Karpas-422 (cell line): ENCODE data around the gene REM2. TPM values are rescaled to one million over a fixed set of nuclear protein-coding genes. Genes with fewer than 3 reads are reported as not detected.

ENCODE experiments used
- DNase-seq: peaks from one replicate; pipeline ENCODE4 v3.0.0-alpha.2; 2015
- H2AFZ ChIP-seq: fragments of 200-600 bp; sonication (generic); 2 replicates; pipeline ENCODE4 v1.6.1; 2014; ENCODE audit warnings: antibody characterized with exemption, low read length, mixed read lengths
- H3K27ac ChIP-seq: fragments of 200-600 bp; sonication (generic); 2 replicates; pipeline ENCODE4 v1.5.1; 2014; ENCODE audit warnings: mild to moderate bottlenecking, low read length, moderate library complexity
- H3K27me3 ChIP-seq: fragments of 200-600 bp; sonication (generic); 2 replicates; pipeline ENCODE4 v1.6.1; 2014; ENCODE audit warnings: low read length, mixed read lengths
- H3K36me3 ChIP-seq: fragments of 200-600 bp; sonication (generic); 2 replicates; pipeline ENCODE4 v1.6.1; 2014; ENCODE audit warnings: low read length, mixed read lengths; ENCODE audit not compliant: insufficient read depth
- H3K4me1 ChIP-seq: fragments of 200-600 bp; sonication (generic); 2 replicates; pipeline ENCODE4 v1.6.1; 2014; ENCODE audit warnings: mild to moderate bottlenecking, low read length, mixed read lengths
- H3K4me2 ChIP-seq: fragments of 200-600 bp; sonication (generic); 2 replicates; pipeline ENCODE4 v1.6.1; 2014; ENCODE audit warnings: low read length, low read depth, mild to moderate bottlenecking; ENCODE audit not compliant: poor library complexity, severe bottlenecking
- H3K4me3 ChIP-seq: fragments of 200-600 bp; sonication (generic); 2 replicates; pipeline ENCODE4 v1.5.1; 2014; ENCODE audit warnings: mild to moderate bottlenecking, antibody characterized with exemption, low read length, mixed read lengths
- H3K79me2 ChIP-seq: fragments of 200-600 bp; sonication (generic); 2 replicates; pipeline ENCODE4 v1.6.1; 2014; ENCODE audit warnings: mild to moderate bottlenecking, low read length, mixed read lengths
- H3K9ac ChIP-seq: fragments of 200-600 bp; sonication (generic); 2 replicates; pipeline ENCODE4 v1.6.0; 2014; ENCODE audit warnings: low read length
- H3K9me2 ChIP-seq: fragments of 200-600 bp; sonication (generic), shearing (Covaris generic); replicated peaks from 2 replicates; pipeline ENCODE4 v1.6.0; 2014; ENCODE audit warnings: mild to moderate bottlenecking, low read length, moderate library complexity; ENCODE audit not compliant: insufficient read depth
- H3K9me3 ChIP-seq: fragments of 300-700, 200-600 bp; sonication (generic); 2 replicates; pipeline ENCODE4 v1.6.1; 2014; ENCODE audit warnings: low read length, mixed read lengths
- H4K20me1 ChIP-seq: fragments of 200-600 bp; sonication (generic); 2 replicates; pipeline ENCODE4 v1.6.1; 2014; ENCODE audit warnings: mild to moderate bottlenecking, antibody characterized with exemption, low read length, low read depth; ENCODE audit not compliant: insufficient read depth
- total RNA-seq: library from RNA; depleted of rRNA; stranded (reverse); fragments of >200 nt; shearing (Covaris generic); gene quantifications from 2 replicates; pipeline ENCODE4 v1.2.3, GENCODE V29; 2014; ENCODE audit warnings: low replicate concordance

The REM2 gene
- total RNA-seq, 1 experiment from 2014 or later = not detected

DNA sequence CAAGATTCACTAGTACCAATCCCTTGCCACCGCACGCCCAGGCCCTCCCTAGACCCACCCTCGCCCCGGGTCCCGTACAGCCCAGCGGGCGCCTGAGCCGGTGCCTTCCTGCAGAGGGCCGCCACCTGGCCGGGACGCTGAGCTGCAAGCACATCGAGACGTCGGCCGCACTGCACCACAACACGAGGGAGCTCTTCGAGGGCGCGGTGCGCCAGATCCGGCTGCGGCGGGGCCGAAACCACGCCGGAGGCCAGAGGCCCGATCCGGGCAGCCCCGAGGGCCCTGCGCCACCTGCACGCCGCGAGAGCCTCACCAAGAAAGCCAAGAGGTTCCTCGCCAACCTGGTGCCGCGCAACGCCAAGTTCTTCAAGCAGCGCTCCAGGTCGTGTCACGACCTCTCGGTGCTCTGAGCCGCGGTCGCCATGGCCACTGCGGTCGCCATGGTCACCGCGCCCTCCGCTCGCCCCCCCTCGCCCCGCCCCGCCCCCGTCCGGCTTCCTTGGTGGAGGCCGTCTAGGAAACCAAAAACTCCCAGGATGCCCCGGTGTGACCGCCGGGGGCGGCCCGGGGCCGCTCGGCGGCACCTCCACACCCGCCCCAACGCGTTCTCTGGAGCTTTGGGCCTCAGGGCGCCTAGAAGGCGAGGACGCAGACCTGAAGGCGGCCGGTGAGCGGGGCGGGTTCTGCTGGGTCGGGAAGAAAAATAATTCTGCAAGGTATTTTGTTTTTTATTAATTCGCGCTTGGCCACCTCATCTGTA lies 3.7 kb downstream of the REM2 start:
- Histone ChIP-seq H4K20me1 (peaks cover 15% of the 10 kb centered on the region; the same call in 1 of the 2 replicates), H3K27ac (peak overlapping the region; percentile 95), H3K4me2 (peak overlapping the region; percentile 88), H3K4me3 (peak overlapping the region; percentile 65), H3K4me1 (peaks cover 80% of the 10 kb centered on the region), H3K27me3 (peaks cover 4% of the 10 kb centered on the region; the same call in 1 of the 2 replicates), H3K9me3 (no peaks in the 10 kb centered on the region), H3K9ac (peak overlapping the region; percentile 68), H3K9me2 (no peaks in the 10 kb centered on the region), H2AFZ (peak overlapping the region; percentile 72), H3K36me3 (no peaks in the 10 kb centered on the region), H3K79me2 (no peaks in the 10 kb centered on the region)
- peak; percentile 94 for DNase-seq

DNA sequence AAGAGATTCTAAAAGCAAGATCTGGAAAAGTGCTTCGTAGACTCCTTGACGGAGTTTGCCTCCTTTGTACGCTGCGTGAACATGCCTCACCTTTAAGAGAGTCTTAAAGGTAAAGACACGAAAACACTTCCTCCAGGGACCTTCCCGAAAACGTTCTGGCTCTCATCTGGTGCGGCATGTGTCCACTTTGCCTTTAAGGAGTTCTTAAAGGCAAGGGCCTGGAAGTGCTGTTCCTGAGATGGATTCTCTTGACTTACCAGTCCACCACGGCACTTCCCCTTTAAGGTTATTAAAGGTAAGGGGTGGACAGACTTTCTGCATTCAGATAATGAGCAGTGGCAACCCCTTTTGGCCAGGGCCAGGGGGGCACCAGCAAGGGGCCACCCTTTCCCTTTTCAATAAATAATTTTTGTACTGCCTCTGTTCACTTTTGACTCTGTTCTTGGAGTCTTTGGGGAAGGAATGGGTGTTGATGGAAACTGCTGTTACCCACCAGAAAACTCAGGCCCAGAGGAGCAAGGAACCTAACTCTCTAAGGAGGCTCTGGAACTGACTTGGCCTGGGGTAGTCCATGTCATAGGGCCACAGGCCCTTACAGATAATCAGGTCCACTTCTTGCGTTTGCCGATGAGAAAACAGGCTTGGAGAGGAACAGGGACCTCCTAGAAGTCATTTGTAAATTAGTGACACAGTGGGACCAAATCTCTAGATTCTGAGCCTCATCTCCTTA lies 4.4 kb downstream of the REM2 start:
- Histone ChIP-seq H3K4me2 (peak overlapping the region; percentile 88), H2AFZ (peak overlapping the region; percentile 63; the same call in 1 of the 2 replicates), H3K27me3 (peaks cover 4% of the 10 kb centered on the region; the same call in 1 of the 2 replicates), H3K9me3 (no peaks in the 10 kb centered on the region), H3K27ac (peak overlapping the region; percentile 95), H3K9ac (peak overlapping the region; percentile 68), H4K20me1 (peaks cover 13% of the 10 kb centered on the region; the same call in 1 of the 2 replicates), H3K4me1 (peaks cover 83% of the 10 kb centered on the region), H3K4me3 (peak overlapping the region; percentile 65), H3K36me3 (no peaks in the 10 kb centered on the region), H3K9me2 (no peaks in the 10 kb centered on the region), H3K79me2 (no peaks in the 10 kb centered on the region)
- DNase-seq = peak; percentile 90

DNA sequence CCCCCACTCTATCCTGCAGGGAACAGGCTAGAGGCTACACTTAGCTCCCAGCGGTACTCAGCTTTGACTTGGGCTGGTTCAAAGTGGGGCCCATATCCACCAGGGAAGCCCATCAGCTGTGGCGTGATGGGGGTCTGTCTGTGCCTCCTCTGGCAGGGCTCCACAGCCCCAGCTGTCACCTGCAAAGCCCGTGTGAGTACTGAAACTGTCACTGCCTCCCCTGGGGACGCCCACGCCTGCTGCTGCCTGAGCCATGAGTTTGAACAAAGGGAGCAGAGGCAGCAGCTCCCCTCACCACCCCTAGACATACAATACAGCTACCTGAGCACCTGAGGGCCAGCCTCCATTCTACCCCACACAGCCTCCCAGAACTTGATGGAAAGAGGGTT lies 5.0 kb downstream of the REM2 start:
- Histone ChIP-seq H3K4me3 (peak overlapping the region; percentile 65), H3K4me1 (peaks cover 83% of the 10 kb centered on the region), H4K20me1 (peaks cover 9% of the 10 kb centered on the region; the same call in 1 of the 2 replicates), H3K79me2 (no peaks in the 10 kb centered on the region), H3K9me2 (no peaks in the 10 kb centered on the region), H3K27me3 (peaks cover 4% of the 10 kb centered on the region; the same call in 1 of the 2 replicates), H3K36me3 (no peaks in the 10 kb centered on the region), H3K9ac (peak overlapping the region; percentile 68), H2AFZ (no peak overlapping the region), H3K4me2 (peak overlapping the region; percentile 88), H3K27ac (peak overlapping the region; percentile 95), H3K9me3 (no peaks in the 10 kb centered on the region)
- peak; percentile 93 for DNase-seq

DNA sequence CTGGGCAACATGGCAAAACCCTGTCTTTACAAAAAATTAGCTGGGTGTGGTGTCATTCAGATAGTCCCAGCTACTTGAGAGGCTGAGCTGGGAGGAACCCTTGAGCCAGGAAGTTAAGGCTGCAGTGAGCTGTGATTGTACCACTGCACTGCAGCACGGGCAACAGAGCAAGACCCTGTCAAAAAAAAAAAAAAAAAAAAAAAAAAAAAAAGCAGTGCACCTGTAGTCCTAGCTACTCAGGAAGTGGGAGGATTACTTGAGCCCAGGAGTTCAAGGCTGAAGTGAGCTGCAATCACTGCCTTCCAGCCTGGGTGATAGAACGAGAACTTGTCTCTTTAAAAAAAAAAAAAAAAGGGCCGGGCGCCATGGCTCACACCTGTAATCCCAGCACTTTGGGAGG lies 5.6 kb downstream of the REM2 start:
- peak; percentile 90 for DNase-seq
- no peaks in the 10 kb centered on the region for H3K36me3 ChIP-seq
- peak overlapping the region; percentile 95 for H3K27ac ChIP-seq
- peaks cover 84% of the 10 kb centered on the region for H3K4me1 ChIP-seq
- H3K9ac ChIP-seq = peak overlapping the region; percentile 68
- no peaks in the 10 kb centered on the region for H3K9me3 ChIP-seq
- peak overlapping the region; percentile 88 for H3K4me2 ChIP-seq
- peaks cover 5% of the 10 kb centered on the region; the same call in 1 of the 2 replicates for H4K20me1 ChIP-seq
- H3K9me2 ChIP-seq = no peaks in the 10 kb centered on the region
- H2AFZ ChIP-seq = no peak overlapping the region
- no peaks in the 10 kb centered on the region for H3K79me2 ChIP-seq
- H3K27me3 ChIP-seq = peaks cover 4% of the 10 kb centered on the region; the same call in 1 of the 2 replicates
- peak overlapping the region; percentile 65; the same call in 1 of the 2 replicates for H3K4me3 ChIP-seq

DNA sequence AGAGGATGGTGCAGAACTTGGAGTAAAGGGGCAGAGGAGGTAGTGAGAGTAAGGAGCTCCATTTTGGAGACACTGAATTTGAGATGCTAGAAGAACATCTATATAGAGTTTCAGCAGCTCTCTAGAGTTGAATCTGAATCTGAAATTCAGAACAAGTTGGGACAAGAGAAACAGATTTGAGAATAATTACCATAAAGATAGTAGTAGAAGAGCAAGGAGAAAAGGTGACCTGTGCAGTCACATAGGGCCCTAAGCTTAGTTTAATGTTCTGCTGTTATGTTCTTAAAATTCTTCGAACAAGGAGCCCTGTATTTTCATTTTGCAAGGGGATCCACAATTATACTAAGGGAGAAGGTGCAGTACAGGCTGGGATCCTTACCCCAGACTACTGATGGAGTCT lies 7.4 kb downstream of the REM2 start:
- Histone ChIP-seq H3K4me2 (no peak overlapping the region), H3K79me2 (no peaks in the 10 kb centered on the region), H4K20me1 (no peaks in the 10 kb centered on the region), H3K4me3 (no peak overlapping the region), H3K27ac (no peak overlapping the region), H3K9me2 (no peaks in the 10 kb centered on the region), H3K27me3 (peaks cover 4% of the 10 kb centered on the region; the same call in 1 of the 2 replicates), H3K36me3 (no peaks in the 10 kb centered on the region), H2AFZ (no peak overlapping the region), H3K4me1 (peaks cover 73% of the 10 kb centered on the region), H3K9me3 (no peaks in the 10 kb centered on the region), H3K9ac (no peak overlapping the region)
- no peak for DNase-seq

DNA sequence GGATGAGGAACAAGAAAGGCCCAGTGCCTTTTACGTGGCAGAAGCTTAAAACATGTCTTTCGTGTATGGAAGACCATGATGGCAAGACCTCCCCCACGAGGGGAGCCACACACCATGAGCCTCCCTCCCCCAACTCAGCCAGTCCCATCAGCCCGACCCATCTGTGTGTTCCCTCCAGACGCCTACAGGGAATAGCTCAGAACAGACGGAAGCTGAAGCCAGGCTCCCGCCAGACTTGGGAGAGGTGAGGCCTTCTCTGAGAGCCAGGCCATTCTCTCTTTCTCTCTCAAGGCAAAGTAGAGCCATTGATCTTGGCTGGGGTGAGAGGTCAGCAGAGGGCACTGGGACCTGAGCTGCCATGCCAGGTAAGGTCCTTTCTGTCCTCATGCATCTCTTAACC lies 9.5 kb downstream of the REM2 start:
- H3K4me3 ChIP-seq = no peak overlapping the region
- no peaks in the 10 kb centered on the region for H3K79me2 ChIP-seq
- peak overlapping the region; percentile 50 for H3K4me2 ChIP-seq
- DNase-seq = no peak
- H3K36me3 ChIP-seq = no peaks in the 10 kb centered on the region
- no peaks in the 10 kb centered on the region for H3K9me3 ChIP-seq
- H3K27me3 ChIP-seq = no peaks in the 10 kb centered on the region
- H4K20me1 ChIP-seq = no peaks in the 10 kb centered on the region
- no peak overlapping the region for H3K27ac ChIP-seq
- H3K9ac ChIP-seq = no peak overlapping the region
- H3K4me1 ChIP-seq = peaks cover 52% of the 10 kb centered on the region
- H2AFZ ChIP-seq = no peak overlapping the region
- no peaks in the 10 kb centered on the region for H3K9me2 ChIP-seq

DNA sequence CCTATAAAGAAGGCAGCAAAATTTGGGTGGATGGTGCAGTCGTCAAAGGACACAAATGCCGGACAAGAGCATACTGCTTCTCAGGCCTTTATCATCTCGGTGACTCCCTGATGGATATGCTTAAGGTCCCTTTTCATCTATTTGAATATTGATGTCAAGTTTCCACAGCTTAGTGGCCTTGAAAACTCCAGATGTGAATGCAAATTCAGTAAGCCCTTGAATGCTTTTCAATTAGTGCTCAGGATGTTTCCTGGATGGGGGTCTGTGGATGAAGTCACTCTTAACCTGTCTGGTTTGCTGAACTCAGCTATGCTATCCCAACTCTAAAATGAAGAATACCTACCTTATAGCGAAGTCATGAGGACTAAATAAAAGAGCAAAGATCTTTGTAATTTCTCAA lies 10.7 kb downstream of the REM2 start:
- Histone ChIP-seq H3K9me3 (no peaks in the 10 kb centered on the region), H2AFZ (no peak overlapping the region), H3K4me3 (peak overlapping the region; percentile 12; the same call in 1 of the 2 replicates), H3K36me3 (no peaks in the 10 kb centered on the region), H3K4me1 (peaks cover 40% of the 10 kb centered on the region), H3K27me3 (no peaks in the 10 kb centered on the region), H3K9me2 (no peaks in the 10 kb centered on the region), H3K27ac (peak overlapping the region; percentile 38), H4K20me1 (no peaks in the 10 kb centered on the region), H3K4me2 (peak overlapping the region; percentile 50), H3K9ac (peak overlapping the region; percentile 33), H3K79me2 (no peaks in the 10 kb centered on the region)
- DNase-seq = peak; percentile 85

DNA sequence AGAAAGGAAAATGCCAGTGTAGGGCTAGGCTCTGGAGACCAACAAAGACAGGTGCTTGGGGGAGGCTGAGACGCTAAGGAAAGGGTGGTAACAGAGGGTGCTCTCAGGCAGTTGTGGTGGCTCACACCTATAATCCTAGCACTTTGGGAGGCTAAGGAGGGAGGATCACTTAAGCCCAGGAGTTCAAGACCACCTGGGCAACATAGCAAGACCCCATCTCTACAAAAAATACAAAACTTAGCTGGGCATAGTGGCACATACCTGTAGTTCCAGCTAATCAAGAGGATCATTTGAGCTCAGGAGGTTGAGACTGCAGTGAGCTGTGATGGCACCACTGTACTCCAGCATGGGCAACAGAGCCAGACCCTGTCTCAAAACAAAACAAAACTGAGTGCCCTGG lies 12.4 kb downstream of the REM2 start:
- no peak for DNase-seq
- Histone ChIP-seq H3K4me3 (no peak overlapping the region), H3K27me3 (no peaks in the 10 kb centered on the region), H3K27ac (no peak overlapping the region), H3K9me3 (no peaks in the 10 kb centered on the region), H3K36me3 (no peaks in the 10 kb centered on the region), H3K79me2 (no peaks in the 10 kb centered on the region), H3K4me1 (peaks cover 28% of the 10 kb centered on the region), H3K9me2 (no peaks in the 10 kb centered on the region), H3K9ac (no peak overlapping the region), H4K20me1 (no peaks in the 10 kb centered on the region; the same call in 1 of the 2 replicates), H2AFZ (no peak overlapping the region), H3K4me2 (no peak overlapping the region)
